HG02759 (cell line): Measurements from ENCODE around the gene FLRT1.

Source experiments
- ATAC-seq: cut with Tn5 transposase; IDR thresholded peaks from one replicate; pipeline ENCODE4 v1.9.1; 2021; ENCODE audit warnings: mild to moderate bottlenecking, moderate library complexity; ENCODE audit not compliant: unreplicated experiment

Gene FLRT1

DNA sequence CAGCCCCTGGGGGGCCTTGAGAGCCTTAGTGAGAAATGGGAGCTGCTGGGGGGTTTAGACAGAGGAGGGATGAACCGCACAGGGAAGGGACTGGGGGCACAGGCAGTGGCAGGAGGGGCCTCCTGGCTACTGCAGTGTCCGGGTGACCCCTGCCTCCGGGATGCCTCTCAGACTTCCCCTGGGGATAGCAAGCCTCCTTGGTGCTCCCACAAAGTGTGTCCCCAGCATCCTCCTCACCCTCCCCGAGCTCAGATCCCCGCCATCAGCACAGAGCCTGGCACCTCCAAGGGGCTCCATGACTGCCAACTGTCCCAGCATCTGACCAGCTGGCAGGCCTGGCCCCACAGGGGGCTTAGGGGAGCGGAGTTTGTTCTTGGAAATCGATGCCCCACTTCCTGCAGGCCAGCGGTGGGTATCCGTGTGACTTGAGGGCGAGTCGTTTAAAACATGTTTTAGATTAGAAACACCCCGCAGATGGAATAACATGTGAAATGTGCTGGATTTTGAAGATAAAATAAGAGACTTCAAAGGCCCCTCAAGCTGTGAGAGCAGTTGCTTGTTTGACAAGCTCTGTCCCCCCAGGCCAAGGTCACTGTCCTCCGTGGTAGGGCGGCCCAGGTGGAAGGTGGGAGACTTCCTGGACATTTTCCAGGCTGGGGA lies 13.5 kb upstream of the FLRT1 start:
- no peak for ATAC-seq

DNA sequence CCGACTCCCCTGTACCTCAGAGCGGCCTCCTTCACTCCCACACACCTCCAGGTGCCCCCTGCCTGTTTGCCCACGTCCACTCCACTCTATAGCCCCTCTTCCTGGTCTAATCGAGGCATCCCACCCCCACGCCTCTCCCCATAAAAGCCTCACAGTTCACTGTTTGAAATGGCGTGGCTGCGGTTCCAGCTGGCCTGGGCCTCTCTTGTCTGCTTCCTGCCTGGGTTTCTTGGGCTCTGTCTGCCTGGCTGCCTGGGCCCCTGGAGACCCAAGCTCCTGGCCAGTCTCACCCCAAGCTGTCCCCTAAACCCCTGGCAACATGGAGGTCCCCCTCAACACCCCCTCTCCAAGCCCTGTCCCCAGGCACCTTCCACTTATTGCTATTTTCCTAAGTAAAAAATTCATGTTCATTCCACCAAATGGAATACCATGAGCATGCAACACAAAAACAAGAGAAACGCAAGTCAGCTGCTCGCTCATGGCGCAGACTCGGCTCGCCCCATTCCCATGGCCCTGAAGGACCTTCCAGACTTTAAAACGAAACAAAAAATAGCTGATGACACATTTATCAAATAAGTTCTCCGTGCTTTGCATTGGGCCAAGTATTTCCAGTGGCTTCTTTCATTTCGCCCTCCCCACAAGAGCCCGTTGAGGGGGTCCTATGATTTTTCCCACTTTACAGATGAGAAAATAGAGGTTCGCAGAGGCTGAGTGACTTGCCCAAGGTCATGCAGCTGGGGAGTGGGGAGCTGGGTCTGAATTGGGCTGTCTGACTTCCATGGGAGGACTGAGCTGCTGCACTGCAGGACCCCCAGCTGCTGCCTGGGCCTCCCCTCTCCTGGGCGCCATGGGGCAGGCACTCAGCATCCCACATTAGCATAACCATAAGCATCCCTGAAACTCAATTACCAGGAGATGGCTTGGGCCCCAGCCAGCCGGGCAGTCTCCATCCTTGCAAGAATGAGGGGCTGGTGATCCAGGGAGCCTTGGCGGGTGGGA lies 11.7 kb upstream of the FLRT1 start:
- ATAC-seq, result no peak

DNA sequence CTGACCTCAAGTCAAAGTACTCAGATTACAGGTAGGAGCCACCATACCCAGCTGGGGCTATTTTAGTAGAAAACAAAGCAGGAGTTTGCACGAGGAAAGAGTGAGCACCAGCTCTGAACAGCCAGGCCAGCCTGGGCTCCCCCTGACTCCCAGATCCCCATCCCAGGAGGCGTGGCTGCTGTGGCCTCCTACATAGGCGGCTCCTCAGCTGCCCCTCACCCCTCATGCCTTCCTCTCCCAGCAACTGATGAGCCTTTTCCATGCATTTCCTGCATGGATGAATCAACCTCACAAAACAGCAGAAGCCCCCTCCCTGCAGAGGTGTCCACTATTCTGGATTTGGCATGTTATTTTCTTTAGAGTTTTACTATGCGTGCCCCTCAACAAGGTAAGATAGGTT lies 10.5 kb upstream of the FLRT1 start:
- no peak for ATAC-seq

DNA sequence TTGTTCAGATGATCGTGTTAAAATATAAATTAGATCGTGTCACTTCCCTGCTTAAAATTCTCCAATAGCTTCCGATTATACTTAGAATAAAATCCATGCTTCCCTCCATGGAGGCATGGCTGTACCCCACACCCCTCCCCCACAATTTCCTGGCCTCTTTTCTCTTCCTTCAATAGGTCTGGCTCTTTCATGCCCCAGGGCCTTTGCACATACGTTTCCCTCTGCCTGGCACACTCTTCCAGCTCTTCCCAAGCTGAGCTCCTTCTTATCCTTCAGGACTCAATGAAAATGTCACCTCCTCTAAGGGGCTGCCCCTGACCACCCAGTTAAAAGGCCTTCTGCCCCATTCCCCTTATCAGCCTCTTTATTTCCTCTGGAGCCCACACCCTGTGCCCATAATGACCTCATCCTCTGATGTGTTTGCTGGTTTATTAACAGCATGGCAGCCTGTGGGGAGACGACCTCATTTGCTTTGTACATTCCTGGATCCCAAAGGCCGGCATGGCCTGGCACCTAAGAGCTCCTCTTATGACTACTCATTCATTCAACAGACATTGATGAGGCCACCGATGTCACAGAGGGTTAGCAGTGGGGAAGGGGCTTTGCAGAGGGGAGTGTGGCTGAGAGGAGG lies 9.0 kb upstream of the FLRT1 start:
- ATAC-seq, result no peak

DNA sequence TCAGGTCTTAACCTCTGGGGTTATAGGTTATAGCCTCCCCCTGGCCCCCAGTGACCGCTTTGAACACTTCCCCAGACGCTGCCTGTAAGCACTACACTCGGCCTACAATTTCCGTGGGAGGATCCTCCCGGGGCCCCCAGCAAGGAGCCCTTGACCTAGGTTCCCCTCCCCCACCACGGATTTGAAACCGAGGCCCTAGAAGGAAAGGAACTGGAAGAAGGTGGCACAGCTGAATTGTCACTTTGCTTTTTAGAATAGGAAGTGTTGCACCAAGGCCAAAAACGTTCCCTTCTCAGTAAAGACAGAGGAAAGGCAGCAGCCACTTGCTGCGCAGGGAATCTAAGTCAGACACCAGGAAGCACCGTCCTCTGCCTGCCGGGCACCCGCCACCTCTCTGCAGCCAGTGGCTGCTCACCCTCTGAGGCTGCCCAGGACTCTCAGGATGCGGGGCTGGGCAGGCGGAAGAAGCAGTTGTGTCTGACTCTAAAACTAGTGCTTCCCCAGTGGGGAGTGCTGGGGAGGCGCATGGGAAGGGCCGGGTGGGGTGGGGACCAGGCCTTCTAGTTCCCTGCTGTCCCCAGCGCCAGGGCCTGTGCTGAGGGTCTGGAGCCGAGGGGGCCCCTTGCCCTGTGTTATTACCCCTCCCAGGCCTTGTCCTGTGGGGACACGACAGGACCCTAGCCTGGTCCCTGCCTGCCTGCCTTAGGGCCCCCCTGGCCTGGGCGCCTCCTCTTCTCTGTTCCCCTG lies 7.9 kb upstream of the FLRT1 start:
- no peak for ATAC-seq

DNA sequence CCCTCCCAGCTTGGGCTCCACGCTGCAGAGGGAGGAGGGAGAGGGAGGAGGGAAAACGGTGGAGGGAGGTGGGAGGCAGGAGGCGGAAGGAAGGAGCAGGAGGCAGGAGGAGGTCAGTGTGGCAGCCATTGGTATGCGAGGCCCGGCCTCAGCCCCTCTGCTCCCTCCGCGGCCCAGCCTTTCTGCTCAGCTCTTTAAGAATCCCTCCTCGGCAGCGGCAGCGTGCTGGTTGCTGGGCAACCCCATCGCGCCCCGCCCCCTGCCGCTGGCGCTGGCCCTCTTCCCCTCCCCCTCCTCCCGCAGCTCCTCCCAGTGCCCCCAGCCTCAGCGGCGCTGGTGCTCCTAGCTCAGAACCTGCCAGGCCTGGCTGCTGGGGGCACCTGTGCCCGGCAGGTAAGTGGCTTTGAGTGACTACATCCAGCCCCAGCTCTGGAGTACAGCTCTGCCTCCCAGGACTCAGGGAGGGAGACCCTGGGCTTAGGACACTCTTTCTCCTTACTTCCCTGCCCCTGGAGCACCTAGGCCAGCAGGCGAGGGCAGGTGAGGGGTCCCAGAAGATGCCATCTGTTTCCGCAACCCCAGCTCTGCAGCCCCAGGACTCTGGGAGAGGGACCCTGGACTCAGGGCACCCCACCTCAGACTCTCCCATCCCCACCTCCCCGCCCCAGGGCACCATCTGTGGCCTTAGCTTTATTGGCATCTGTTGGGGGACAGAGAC lies 7.2 kb upstream of the FLRT1 start:
- no peak for ATAC-seq

DNA sequence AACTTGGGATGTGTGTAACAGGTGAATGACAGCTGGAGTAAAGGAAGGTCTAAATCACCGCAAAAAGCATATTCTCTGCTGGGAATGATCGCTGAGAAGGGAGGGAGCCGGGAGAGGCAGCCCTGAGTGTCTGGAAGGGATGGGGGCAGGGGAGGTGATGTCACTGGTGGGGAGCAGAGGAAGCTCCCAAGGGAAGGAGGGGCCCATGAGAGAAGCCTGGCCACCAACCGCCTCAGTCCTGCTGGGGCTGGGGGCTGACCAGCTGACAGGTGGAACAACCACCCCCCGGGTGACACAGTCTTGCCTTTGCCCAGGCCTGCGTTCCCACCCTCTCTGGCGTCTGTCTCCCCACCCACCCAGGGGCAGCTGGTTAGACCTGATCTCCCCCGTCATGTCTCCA lies 6.0 kb upstream of the FLRT1 start:
- no peak for ATAC-seq

DNA sequence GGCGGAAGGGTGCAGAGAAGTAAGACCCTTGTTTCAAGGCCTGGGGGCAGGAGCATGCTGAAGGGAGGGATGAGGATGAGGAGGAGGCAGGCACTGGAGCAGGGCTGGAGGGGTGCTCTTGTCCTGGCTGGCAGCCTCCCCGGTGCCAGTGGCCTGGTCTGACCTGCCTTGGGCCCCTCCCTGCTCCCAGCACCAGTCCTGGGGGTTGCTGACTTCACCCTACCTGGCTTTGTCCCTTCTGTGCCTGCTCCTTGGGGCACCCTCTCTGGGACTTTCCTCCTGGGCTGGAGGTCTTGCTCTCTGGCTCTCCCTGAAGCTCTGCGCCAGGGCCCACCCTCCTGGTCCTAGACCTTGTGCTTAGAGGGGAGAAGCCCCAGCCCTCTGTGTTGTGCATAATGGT lies 4.7 kb upstream of the FLRT1 start:
- no peak for ATAC-seq

DNA sequence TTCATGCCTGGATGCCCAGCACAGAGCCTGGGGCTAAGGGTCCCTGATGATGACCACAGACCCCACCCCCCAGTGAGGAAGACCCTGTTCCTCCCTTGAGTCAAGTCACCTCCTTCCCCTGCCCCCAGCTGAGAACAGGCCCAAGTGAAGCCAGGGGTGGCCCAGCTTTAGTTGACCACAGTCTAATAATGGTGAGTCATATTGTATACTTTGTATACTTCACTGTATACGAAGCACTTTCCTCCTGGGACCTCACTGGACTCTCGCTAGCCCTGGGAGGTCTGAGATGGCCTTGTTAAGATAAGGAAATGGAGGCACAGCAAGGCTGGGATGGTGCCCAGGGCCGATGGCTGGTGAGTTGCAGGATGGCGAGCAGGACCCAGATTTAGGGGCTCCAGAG lies 3.7 kb upstream of the FLRT1 start:
- no peak for ATAC-seq

DNA sequence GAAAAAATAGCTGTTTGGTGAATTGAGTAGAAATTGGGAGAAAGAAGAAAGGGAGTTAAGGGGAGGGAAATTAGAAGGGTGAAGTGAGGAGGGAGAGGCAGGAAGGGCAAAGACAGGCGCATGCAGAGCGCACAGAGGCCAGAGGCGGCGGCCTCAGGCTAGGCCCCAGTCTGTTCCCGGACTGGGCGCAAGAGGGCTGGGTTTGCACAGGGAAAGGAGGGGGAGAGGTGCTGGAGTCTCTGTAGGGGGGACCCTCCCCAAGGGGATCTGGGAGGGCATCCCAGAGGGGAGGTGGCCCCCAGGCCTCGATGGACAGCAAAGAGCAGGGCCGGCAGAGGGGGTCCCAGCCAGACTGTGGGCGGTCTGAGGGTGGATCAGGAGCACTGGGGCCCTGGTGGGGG lies 1.3 kb upstream of the FLRT1 start:
- ATAC-seq, result no peak

DNA sequence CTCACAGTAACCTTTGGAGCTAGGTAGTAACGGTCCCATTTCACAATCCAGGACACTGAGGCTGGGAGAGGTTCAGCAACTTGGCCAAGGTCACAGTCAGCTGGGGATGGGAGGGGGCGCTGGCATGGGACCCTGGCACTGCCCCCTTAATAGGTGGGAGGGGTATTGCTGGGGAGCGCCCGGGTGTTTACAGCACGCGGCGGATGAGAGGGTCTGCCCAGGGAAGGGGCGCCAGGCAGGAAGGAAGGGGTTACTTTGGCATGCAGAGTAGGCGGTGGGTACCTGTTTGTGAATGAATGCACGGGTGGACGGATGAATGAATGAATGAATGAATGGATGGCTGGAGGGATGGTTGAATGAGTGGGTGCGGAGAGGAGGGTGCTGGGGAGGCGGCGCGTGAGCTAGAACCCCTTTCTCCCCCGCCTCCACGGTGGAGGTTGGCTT lies 628 bp upstream of the FLRT1 start:
- ATAC-seq, result no peak

DNA sequence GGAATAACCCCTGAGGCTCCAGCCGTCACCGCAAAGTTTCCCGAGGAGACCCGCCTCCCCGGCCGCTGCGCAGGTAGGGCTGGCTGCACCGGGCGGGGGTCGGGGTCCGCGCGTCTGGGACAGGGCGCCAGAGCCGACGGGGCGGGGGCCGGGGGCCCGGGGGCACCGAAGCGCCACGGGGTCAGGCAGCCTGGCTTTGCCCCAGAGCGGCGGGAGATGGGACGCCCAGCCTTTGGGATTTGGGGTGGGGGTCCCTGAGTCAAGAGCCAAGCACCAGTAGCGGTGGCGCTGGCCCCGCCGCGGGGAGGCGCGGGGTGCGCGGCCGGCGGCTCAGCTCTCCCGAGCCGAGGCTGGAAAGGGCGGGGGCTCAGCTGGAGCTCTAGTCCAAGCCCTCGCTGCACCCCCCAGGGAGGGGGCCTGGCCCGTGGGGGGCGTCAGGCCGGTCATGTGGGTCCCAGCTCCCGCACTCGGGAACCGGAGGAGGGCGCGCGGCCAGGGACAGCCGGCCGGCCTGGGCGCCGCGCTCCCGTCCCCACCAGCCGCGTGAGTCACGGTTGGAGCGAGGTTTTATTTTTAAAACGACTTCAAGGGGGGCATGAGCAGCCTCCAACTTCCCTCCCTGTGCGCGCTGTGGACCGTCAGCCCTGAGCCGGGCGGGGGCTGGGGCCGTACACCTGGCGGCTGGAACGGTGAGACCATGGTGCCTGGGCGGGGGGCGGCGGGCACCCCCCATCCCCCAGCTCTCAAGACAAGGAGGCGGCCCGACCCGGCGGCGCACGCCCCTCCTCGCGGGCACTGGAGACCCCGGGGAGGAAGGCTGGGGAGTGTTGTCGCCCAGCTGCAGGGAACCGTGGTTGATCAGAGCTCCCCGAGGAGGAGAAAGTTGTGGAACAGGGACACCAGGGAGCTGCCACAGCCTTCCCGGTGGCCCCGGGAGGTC lies 626 bp downstream of the FLRT1 start:
- no peak for ATAC-seq

DNA sequence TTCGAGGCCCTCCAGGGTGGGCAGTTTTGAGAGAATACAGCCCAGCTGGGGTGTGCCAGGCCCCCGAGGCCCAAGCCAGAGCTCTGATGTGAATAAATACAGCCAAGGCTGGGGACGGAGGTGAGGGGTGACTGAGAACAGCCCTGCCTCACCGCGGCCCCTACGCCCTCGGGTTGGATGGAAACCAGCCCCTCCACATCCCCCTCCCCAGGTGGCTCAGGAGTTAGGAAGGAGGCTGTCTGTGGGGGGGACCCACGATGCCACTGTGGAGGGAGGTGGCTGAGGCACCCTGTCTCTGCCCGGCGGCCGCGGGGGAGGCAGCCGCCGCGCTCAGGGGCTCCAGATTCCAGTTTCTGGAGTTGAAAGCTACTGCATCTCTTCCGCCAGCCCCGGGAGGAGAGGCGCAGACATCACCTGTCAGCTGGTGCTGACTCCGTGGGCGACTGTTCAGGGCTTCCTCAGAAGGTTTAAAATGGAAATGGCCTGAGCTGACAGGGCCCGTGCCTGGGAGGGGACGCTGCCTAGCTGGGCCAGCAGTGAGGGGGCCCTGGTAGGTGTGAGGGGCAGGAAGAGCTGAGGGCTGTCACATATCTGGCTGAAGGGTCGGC lies 1.4 kb downstream of the FLRT1 start:
- no peak for ATAC-seq

DNA sequence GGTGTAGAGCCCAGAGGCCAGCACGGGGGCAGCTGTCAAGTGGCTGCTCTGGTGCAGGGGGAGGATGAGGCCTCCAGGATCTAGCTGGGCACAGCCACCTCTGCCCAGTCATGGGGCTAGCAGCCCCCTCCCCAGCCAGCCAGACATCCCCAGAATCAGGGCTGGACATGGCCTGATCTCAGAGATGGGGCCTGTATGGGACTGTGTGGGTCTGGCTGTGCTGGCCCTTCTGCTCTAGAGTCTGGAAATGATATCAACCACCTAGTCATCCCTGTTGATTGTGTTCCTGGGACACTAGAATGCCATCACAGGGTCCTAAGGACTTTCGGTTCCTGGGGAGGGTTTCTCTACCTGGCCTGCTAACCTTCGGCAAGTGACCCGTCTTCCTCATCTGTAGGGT lies 2.8 kb downstream of the FLRT1 start:
- ATAC-seq, result no peak

DNA sequence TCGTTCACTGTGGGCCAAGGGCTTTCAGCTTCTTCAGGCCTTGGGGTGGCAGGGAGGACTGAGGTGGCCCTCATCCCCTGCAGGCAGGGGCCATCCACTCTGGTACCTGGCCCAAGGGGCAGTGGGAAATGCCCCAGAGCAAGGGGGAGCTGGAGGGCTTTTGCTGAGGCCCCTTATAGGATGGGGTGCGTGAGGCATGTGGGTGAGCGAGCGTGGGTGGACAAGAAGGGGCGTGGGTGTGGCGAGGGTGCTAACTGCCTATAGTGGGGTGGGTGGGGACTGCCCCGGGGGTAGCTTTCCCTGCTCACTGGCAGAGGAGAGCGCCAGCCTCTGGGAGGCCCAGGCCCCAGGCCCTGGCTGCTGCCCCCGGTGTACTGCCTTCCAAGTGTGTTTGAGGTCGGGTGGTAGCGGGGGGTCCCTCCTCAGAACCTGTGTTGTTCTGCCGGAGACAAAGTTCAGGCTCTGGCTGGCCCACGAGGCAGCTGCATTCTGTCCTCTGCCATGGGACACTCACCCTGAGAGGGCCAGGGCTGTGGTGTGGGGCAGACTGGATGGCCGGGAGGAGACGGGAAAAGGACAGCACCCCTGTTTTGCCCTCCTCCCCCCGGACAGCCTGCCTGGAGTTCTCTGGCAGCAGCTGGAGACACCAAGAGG lies 3.4 kb downstream of the FLRT1 start:
- ATAC-seq, result no peak

DNA sequence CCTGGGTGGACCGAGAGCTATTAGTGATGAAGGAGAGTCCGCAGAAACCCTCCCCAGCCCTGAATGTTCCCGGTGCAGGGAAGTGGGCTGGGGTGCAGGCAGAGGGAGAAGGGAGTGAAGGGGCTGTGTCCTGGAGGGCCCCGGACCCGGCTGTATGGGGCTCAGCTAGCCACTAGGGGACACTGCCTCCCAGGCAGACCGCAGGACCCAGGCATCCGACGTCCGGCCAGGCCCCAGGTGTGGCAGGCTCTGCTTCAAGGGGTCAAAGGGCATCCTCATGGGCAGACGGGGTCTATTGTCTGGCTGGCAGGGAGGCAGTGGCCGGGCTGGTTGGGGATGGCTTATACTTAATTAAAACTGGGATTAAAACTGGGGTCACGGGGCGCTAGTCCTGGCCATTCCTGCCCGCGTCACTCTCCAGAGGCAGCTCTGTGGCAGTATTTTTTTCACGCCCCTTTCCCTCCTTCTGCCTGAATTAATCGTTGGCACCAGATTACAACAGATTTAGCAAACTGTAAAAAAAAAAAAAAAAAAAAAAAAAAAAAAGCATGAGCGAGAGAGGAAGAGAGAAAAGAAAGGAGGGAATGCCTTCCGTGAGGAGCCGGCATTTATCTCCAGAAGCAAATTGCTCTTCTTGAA lies 5.1 kb downstream of the FLRT1 start:
- ATAC-seq, result no peak

DNA sequence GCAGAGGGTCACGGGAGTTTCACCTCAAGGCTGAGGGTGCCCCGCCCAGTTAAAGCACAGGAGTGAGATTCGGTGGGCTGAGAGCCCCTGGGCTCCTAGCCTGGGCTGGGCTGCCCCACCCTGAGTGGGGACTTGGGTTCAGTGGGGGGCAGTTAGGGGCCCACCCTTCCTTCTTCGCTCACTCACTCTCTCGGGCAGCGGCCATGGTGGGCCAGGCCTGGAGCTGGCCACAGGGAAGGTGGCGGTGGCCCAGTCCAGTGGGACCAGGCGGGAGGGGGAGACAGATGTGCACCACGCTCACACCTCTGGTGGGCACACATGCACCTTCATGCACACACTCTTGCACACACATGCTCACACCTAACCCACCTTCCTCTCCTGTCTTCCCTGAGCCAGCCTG lies 6.1 kb downstream of the FLRT1 start:
- ATAC-seq, result no peak

DNA sequence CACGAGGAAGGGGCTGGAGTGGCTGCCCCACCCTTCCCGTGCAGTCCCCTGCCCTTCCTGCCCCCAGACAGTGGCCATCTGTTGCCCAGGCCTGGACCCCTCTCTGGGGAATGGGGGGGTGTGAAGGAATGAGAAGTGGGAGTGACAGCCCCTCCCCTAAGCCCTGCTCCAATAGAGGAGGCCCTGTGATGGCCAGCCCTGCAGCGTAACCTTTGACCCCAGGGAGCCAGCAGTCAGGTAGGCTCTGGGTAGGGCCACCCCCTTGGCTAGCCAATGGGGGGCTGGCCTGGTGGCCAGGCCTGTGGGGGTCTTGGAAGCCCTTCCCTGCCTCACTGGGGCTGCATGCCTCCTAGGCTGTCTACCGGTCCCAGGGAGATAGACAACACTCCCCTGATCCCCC lies 6.6 kb downstream of the FLRT1 start:
- no peak for ATAC-seq
